H1 (cell line): ENCODE results near the gene CHST13. TPM values are rescaled to one million over a fixed set of nuclear protein-coding genes. Genes with fewer than 3 reads are reported as not detected.

Experiments
- CTCF ChIA-PET: fragments of 300-600 bp; sonication (Branson Sonifier 250); formaldehyde crosslinking; loops from one replicate; lab custom pipeline; 2021; ENCODE audit not compliant: partially characterized antibody; lab: Charles Lee
- POLR2A ChIA-PET: fragments of 300-600 bp; sonication (Branson Sonifier 250); formaldehyde crosslinking; loops from one replicate; lab custom pipeline; 2021; ENCODE audit warnings: inconsistent platforms; ENCODE audit not compliant: partially characterized antibody; lab: Charles Lee
- DNase-seq, 2 experiments: peaks; one replicate each; pipeline versions ENCODE4 v3.0.0 to v3.0.0-alpha.2; 2010 to 2022; ENCODE audit warnings: low spot score in 2 of 2, low read depth in 1 of 2, mixed read lengths in 1 of 2
- FAIRE-seq: peaks from 2 replicates; lab custom pipeline; 2011; peaks lifted over from hg19 to GRCh38; lab: Jason Lieb, UNC
- H2AFZ ChIP-seq: 2 replicates; pipeline ENCODE4 v1.8.1; 2012; ENCODE audit warnings: low read length, inconsistent platforms
- H2AK5ac ChIP-seq: 2 replicates; pipeline ENCODE4 v1.6.1; 2013; ENCODE audit warnings: low read depth, low read length
- H2BK120ac ChIP-seq: replicated peaks from 2 replicates; pipeline ENCODE3; 2013; ENCODE audit warnings: low read depth, low read length, inconsistent platforms
- H2BK12ac ChIP-seq: 2 replicates; pipeline ENCODE4 v1.6.1; 2013; ENCODE audit warnings: low read depth, low read length
- H2BK15ac ChIP-seq: 2 replicates; pipeline ENCODE4 v1.6.1; 2013; ENCODE audit warnings: low read length
- H2BK20ac ChIP-seq: 2 replicates; pipeline ENCODE4 v1.6.1; 2013; ENCODE audit warnings: low read length
- H2BK5ac ChIP-seq: 2 replicates; pipeline ENCODE4 v1.6.1; 2013; ENCODE audit warnings: low read depth, low read length
- H3K14ac ChIP-seq: 2 replicates; pipeline ENCODE4 v1.6.1; 2013; ENCODE audit warnings: inconsistent platforms; ENCODE audit not compliant: insufficient read length
- H3K18ac ChIP-seq: 2 replicates; pipeline ENCODE4 v1.6.1; 2013; ENCODE audit warnings: low read length; ENCODE audit errors: extremely low read depth
- H3K23ac ChIP-seq: 2 replicates; pipeline ENCODE4 v1.6.1; 2013; ENCODE audit warnings: inconsistent platforms; ENCODE audit not compliant: insufficient read length
- H3K23me2 ChIP-seq: 2 replicates; pipeline ENCODE4 v1.6.1; 2013; ENCODE audit warnings: low read depth, low read length
- H3K27ac ChIP-seq: 2 replicates; pipeline ENCODE4 v1.6.1; 2011; ENCODE audit warnings: low read depth, low read length, inconsistent platforms
- H3K27me3 ChIP-seq, 4 experiments: replicated peaks in 1 of 4; 1 replicate in 1 of 4; 2 replicates in 3 of 4; pipeline versions ENCODE4 v1.6.1 to v1.8.1; 2011 to 2013; ENCODE audit warnings: low read length in 3 of 4, mild to moderate bottlenecking in 3 of 4, inconsistent platforms in 2 of 4, mixed read lengths in 2 of 4, moderate library complexity in 1 of 4; ENCODE audit not compliant: control insufficient read depth in 3 of 4, insufficient read depth in 3 of 4; ENCODE audit errors: extremely low read depth in 1 of 4
- H3K36me3 ChIP-seq, 4 experiments: 2 replicates each; pipeline versions ENCODE4 v1.6.1 to v1.8.1; 2011 to 2013; ENCODE audit warnings: mild to moderate bottlenecking in 4 of 4, low read length in 3 of 4, moderate library complexity in 2 of 4, control low read depth in 1 of 4, inconsistent platforms in 1 of 4; ENCODE audit not compliant: insufficient read depth in 4 of 4, control insufficient read depth in 2 of 4
- H3K4ac ChIP-seq: replicated peaks from 2 replicates; pipeline ENCODE3; 2013; ENCODE audit warnings: low read length, low read depth, mixed read lengths, inconsistent platforms; ENCODE audit not compliant: insufficient read length
- H3K4me1 ChIP-seq, 4 experiments: replicated peaks in 1 of 4; 1 replicate in 1 of 4; 2 replicates in 3 of 4; pipeline versions ENCODE4 v1.6.1 to v1.8.1; 2011 to 2013; ENCODE audit warnings: low read length in 3 of 4, inconsistent platforms in 2 of 4, mixed read lengths in 1 of 4; ENCODE audit not compliant: insufficient read depth in 4 of 4, control insufficient read depth in 3 of 4
- H3K4me2 ChIP-seq, 2 experiments: 2 replicates each; pipeline versions ENCODE4 v1.6.1 to v1.8.1; 2011 to 2013; ENCODE audit warnings: low read depth in 2 of 2, low read length in 2 of 2, control low read depth in 1 of 2, inconsistent platforms in 1 of 2, mild to moderate bottlenecking in 1 of 2; ENCODE audit not compliant: insufficient read depth in 1 of 2
- H3K4me3 ChIP-seq, 4 experiments: fragments of 200-600, 300-600 bp in 1 of 4; sonication (generic), shearing (Covaris generic), sonication (Bioruptor Twin) in 1 of 4; 2 replicates each; pipeline versions ENCODE4 v1.5.1 to v1.8.1; 2011 to 2016; ENCODE audit warnings: low read length in 4 of 4, low read depth in 3 of 4, control low read depth in 2 of 4, inconsistent platforms in 2 of 4, mild to moderate bottlenecking in 2 of 4, mixed read lengths in 1 of 4, moderate library complexity in 1 of 4; ENCODE audit not compliant: insufficient read depth in 2 of 4; ENCODE audit errors: extremely low read depth in 1 of 4
- H3K56ac ChIP-seq: replicated peaks from 2 replicates; pipeline ENCODE3; 2013; ENCODE audit warnings: low read depth, mild to moderate bottlenecking, mixed read lengths, low read length, inconsistent platforms; ENCODE audit not compliant: insufficient read length
- H3K79me1 ChIP-seq: 2 replicates; pipeline ENCODE4 v1.6.1; 2013; ENCODE audit warnings: low read depth, low read length, control low read depth
- H3K79me2 ChIP-seq, 2 experiments: 2 replicates each; pipeline versions ENCODE4 v1.6.1 to v1.8.1; 2012 to 2013; ENCODE audit warnings: low read length in 2 of 2, mild to moderate bottlenecking in 2 of 2, inconsistent platforms in 1 of 2; ENCODE audit not compliant: insufficient read depth in 2 of 2, control insufficient read depth in 1 of 2
- H3K9ac ChIP-seq, 4 experiments: replicated peaks in 1 of 4; 1 replicate in 1 of 4; 2 replicates in 3 of 4; pipeline versions ENCODE4 v1.6.1 to v1.8.1; 2011 to 2013; ENCODE audit warnings: low read depth in 3 of 4, low read length in 3 of 4, control low read depth in 2 of 4, mild to moderate bottlenecking in 2 of 4, moderate library complexity in 2 of 4, inconsistent platforms in 1 of 4; ENCODE audit errors: extremely low read depth in 1 of 4
- H3K9me3 ChIP-seq, 2 experiments: 2 replicates each; pipeline versions ENCODE4 v1.6.1 to v1.8.1; 2012 to 2013; ENCODE audit warnings: mild to moderate bottlenecking in 2 of 2, moderate library complexity in 2 of 2, control low read depth in 1 of 2, inconsistent platforms in 1 of 2, low read depth in 1 of 2, low read length in 1 of 2, mixed read lengths in 1 of 2; ENCODE audit not compliant: insufficient read depth in 2 of 2
- H4K20me1 ChIP-seq, 2 experiments: replicated peaks in 1 of 2; 2 replicates each; pipeline versions ENCODE3 to v1.8.1; 2011 to 2013; ENCODE audit warnings: inconsistent platforms in 2 of 2, low read length in 2 of 2, mild to moderate bottlenecking in 1 of 2; ENCODE audit not compliant: insufficient read depth in 2 of 2, control insufficient read depth in 1 of 2
- H4K5ac ChIP-seq: 2 replicates; pipeline ENCODE4 v1.6.1; 2013; ENCODE audit warnings: low read length, low read depth, mixed read lengths, inconsistent platforms; ENCODE audit not compliant: insufficient read length
- H4K8ac ChIP-seq: 2 replicates; pipeline ENCODE4 v1.8.0; 2013; ENCODE audit warnings: mild to moderate bottlenecking, moderate library complexity, low read length, inconsistent platforms; ENCODE audit not compliant: insufficient read depth; ENCODE audit errors: extremely low read depth
- H4K91ac ChIP-seq: replicated peaks from 2 replicates; pipeline ENCODE3; 2013; ENCODE audit warnings: low read length, mixed read lengths, inconsistent platforms; ENCODE audit not compliant: insufficient read length
- CHD2 ChIP-seq: IDR thresholded peaks from 2 replicates; pipeline ENCODE4 v1.6.1; 2012; ENCODE audit warnings: low read length, improper control_type of control experiment
- GTF2F1 ChIP-seq: IDR thresholded peaks from 2 replicates; pipeline ENCODE4 v1.6.1; 2012; ENCODE audit warnings: low read depth, low read length, improper control_type of control experiment, borderline replicate concordance
- HDAC2 ChIP-seq, 2 experiments: fragments of 300-600 bp in 1 of 2; sonication (generic) in 1 of 2; IDR thresholded peaks; 2 replicates each; pipeline ENCODE4 v1.6.1; 2011 to 2012; ENCODE audit warnings: low read depth in 2 of 2, low read length in 2 of 2, mild to moderate bottlenecking in 2 of 2, moderate library complexity in 2 of 2, borderline replicate concordance in 1 of 2, inconsistent platforms in 1 of 2
- HDAC6 ChIP-seq: IDR thresholded peaks from one replicate; pipeline ENCODE4 v1.7.1; 2012; ENCODE audit warnings: low read depth, mild to moderate bottlenecking, inconsistent platforms, low read length, moderate library complexity
- KDM4A ChIP-seq: IDR thresholded peaks from one replicate; pipeline ENCODE4 v1.7.1; 2012; ENCODE audit warnings: low read depth, mild to moderate bottlenecking, moderate library complexity, low read length, inconsistent platforms; ENCODE audit not compliant: severe bottlenecking
- PHF8 ChIP-seq: fragments of 200-600 bp; sonication (generic); conservative IDR thresholded peaks from 2 replicates; pipeline ENCODE4 v1.7.1; 2012; ENCODE audit warnings: low read depth, mild to moderate bottlenecking, inconsistent platforms, low read length, moderate library complexity
- RNF2 ChIP-seq: fragments of 200-900, 300-1000 bp; sonication (generic); IDR thresholded peaks from 2 replicates; pipeline ENCODE4 v1.7.1; 2016; ENCODE audit warnings: borderline replicate concordance, low read depth, mild to moderate bottlenecking, antibody characterized with exemption, low read length; ENCODE audit not compliant: poor library complexity, severe bottlenecking; ENCODE audit errors: missing control alignments
- SP4 ChIP-seq: IDR thresholded peaks from 2 replicates; pipeline ENCODE4 v1.6.1; 2012; ENCODE audit warnings: low read length, inconsistent platforms
- TAF7 ChIP-seq: optimal IDR thresholded peaks from 2 replicates; pipeline ENCODE3; 2011; ENCODE audit warnings: low read depth, mild to moderate bottlenecking, inconsistent platforms, low read length, moderate library complexity, borderline replicate concordance
- WGBS, 2 experiments: shearing (Covaris generic) in 1 of 2; methylation state at CpG; one replicate each; pipeline versions ENCODE4 v1.1.6 to v1.1.7; 2013 to 2015; ENCODE audit warnings: low lambda C conversion rate in 2 of 2, mixed read lengths in 2 of 2, inconsistent platforms in 1 of 2, low coverage in 1 of 2, missing lambda C conversion rate in 1 of 2; ENCODE audit not compliant: insufficient replicate concordance in 2 of 2, insufficient coverage in 1 of 2, insufficient read length in 1 of 2; ENCODE audit errors: extremely low coverage in 1 of 2, missing lambda C conversion rate in 1 of 2; 5-methylcytosine and 5-hydroxymethylcytosine counted together
- polyA plus RNA-seq, 7 experiments: library from polyadenylated mRNA; depleted of rRNA in 3 of 7; stranded (reverse) in 5 of 7; unstranded in 2 of 7; fragments of >200 nt in 5 of 7; fragments of 200-250 nt in 2 of 7; gene quantifications; 1 replicate in 5 of 7; 2 replicates in 1 of 7; 4 replicates in 1 of 7; pipeline versions ENCODE4 v1.2.1 to v1.2.3, GENCODE V29; 2011 to 2013; ENCODE audit warnings: missing spikeins in 2 of 7, mixed read lengths in 2 of 7
- total RNA-seq: library from RNA; stranded (reverse); fragmentation: NEBNext Ultra II Directional; extraction: Animal tissue kit (Norgen Biotek cat#: 25700); gene quantifications from 2 replicates; pipeline ENCODE4 v1.2.1, GENCODE V29; 2021

Gene CHST13
- total and polyA plus RNA-seq, 2 of the 8 experiments (the other 6 are each of a cell fraction or from before 2014, with no cell fraction given), result 5.4 to 11.7 TPM

GRCh38 chr3:126531051-126531330 lies 7.0 kb downstream of the CHST13 start:
- peaks cover 0 to 6% (median 2%) of the 10 kb centered on the region in 4 experiments; a peak in 2 of 7 replicates for H3K4me1 ChIP-seq
- POLR2A ChIA-PET, result no interaction called here
- no peak for DNase-seq
- H4K20me1 ChIP-seq, result peaks cover 0 to 4% of the 10 kb centered on the region in 2 experiments
- no peak overlapping the region for H2BK20ac ChIP-seq
- H3K4me2 ChIP-seq, result no peak overlapping the region
- H2BK15ac ChIP-seq, result no peak overlapping the region
- H2BK5ac ChIP-seq, result no peak overlapping the region
- no peak overlapping the region for H4K5ac ChIP-seq
- peaks cover 2% of the 10 kb centered on the region; the same call in 1 of the 2 replicates for H3K23me2 ChIP-seq
- no peak overlapping the region for H3K9ac ChIP-seq
- no peak overlapping the region for H3K4me3 ChIP-seq
- H3K79me2 ChIP-seq, result no peaks in the 10 kb centered on the region
- 94% methylated on average over 6 of the region's 6 CpGs; no CpG with 5 or more reads in 1 of the 2 experiments for WGBS, 2 experiments
- no peak overlapping the region for H3K18ac ChIP-seq
- no peak overlapping the region for H2AK5ac ChIP-seq
- H3K14ac ChIP-seq, result no peak overlapping the region
- no peak overlapping the region for H3K56ac ChIP-seq
- H2BK12ac ChIP-seq, result no peak overlapping the region
- TF ChIP-seq KDM4A, result no peak
- TF ChIP-seq PHF8, result no peak
- TF ChIP-seq SP4, result no peak
- no peak for TF ChIP-seq HDAC2 (IDR thresholded peaks at IDR 0.05; ENCODE audit: borderline replicate concordance in 1 of 2, low read depth in 2 of 2, low read length in 2 of 2)
- no peak for TF ChIP-seq RNF2
- no peak for TF ChIP-seq GTF2F1
- no peak for TF ChIP-seq CHD2
- no peak for TF ChIP-seq TAF7
- TF ChIP-seq HDAC6, result no peak
- H3K4ac ChIP-seq, result no peak overlapping the region
- H3K9me3 ChIP-seq, result no peaks in the 10 kb centered on the region
- no peaks in the 10 kb centered on the region for H3K79me1 ChIP-seq
- H4K91ac ChIP-seq, result no peak overlapping the region
- H3K23ac ChIP-seq, result no peak overlapping the region
- FAIRE-seq, result no peak
- CTCF ChIA-PET, result interaction anchor here (1.0 to 1.9 kb wide), 6 partner anchors 9 to 393 kb away, joined by 3 to 8 read pairs (median 4); no protein-coding TSS in a partner anchor
- H3K27ac ChIP-seq, result no peak overlapping the region
- H3K27me3 ChIP-seq, result no peaks in the 10 kb centered on the region
- no peak overlapping the region for H2AFZ ChIP-seq
- no peak overlapping the region for H4K8ac ChIP-seq
- H2BK120ac ChIP-seq, result no peak overlapping the region
- H3K36me3 ChIP-seq, result no peaks in the 10 kb centered on the region
